Endothelial cell of umbilical vein (primary cell): ENCODE data around the gene SUCLG2. TPM values are rescaled to one million over a fixed set of nuclear protein-coding genes. Genes with fewer than 3 reads are reported as not detected.

Experiments
- BruUV-seq: library from RNA; stranded (reverse); fragments of 400-500 nt; replicated peaks from 2 replicates; lab custom pipeline; 2021; lab: Mats Ljungman, UMichigan
- CTCF ChIA-PET: fragments of 300-600, 350-600 bp; sonication (Branson Sonifier 250); formaldehyde crosslinking; loops from one replicate; lab custom pipeline; 2021; ENCODE audit warnings: antibody characterized with exemption, inconsistent platforms; lab: Charles Lee
- POLR2A ChIA-PET: fragments of 300-600, 350-600 bp; sonication (Branson Sonifier 250); formaldehyde crosslinking; loops from one replicate; lab custom pipeline; 2021; ENCODE audit warnings: antibody characterized with exemption, inconsistent platforms; lab: Charles Lee
- DNase-seq: peaks from one replicate; pipeline ENCODE4 v3.0.0-alpha.2; 2011; ENCODE audit warnings: low read depth, low spot score
- FAIRE-seq: peaks from 2 replicates; lab custom pipeline; 2011; peaks lifted over from hg19 to GRCh38; lab: Jason Lieb, UNC
- H2AFZ ChIP-seq: 2 replicates; pipeline ENCODE4 v1.6.0; 2012; ENCODE audit warnings: low read depth, low read length, control low read depth, inconsistent platforms
- H3K27ac ChIP-seq: 2 replicates; pipeline ENCODE4 v1.5.1; 2011; ENCODE audit warnings: low read depth, mild to moderate bottlenecking, control low read depth, low read length, moderate library complexity; ENCODE audit not compliant: insufficient read depth
- H3K27me3 ChIP-seq, 2 experiments: 2 replicates each; pipeline versions ENCODE4 v1.6.0 to v1.6.1; 2011; ENCODE audit warnings: low read length in 2 of 2, mixed read lengths in 1 of 2; ENCODE audit not compliant: control insufficient read depth in 2 of 2, insufficient read depth in 2 of 2
- H3K36me3 ChIP-seq, 2 experiments: 2 replicates in 1 of 2; 3 replicates in 1 of 2; pipeline ENCODE4 v1.5.1; 2011; ENCODE audit warnings: low read length in 2 of 2, mild to moderate bottlenecking in 1 of 2, moderate library complexity in 1 of 2; ENCODE audit not compliant: control insufficient read depth in 2 of 2, insufficient read depth in 2 of 2; ENCODE audit errors: extremely low read depth in 1 of 2
- H3K4me1 ChIP-seq: 3 replicates; pipeline ENCODE4 v1.5.1; 2011; ENCODE audit warnings: mild to moderate bottlenecking, low read length; ENCODE audit not compliant: control insufficient read depth, insufficient read depth; ENCODE audit errors: extremely low read depth
- H3K4me2 ChIP-seq: 2 replicates; pipeline ENCODE4 v1.6.1; 2011; ENCODE audit warnings: low read length, control low read depth, mixed read lengths; ENCODE audit not compliant: insufficient read depth
- H3K4me3 ChIP-seq, 3 experiments: fragments of 200-600 bp in 1 of 3; sonication (generic), shearing (Covaris generic) in 1 of 3; replicated peaks in 1 of 3; 2 replicates each; pipeline ENCODE4 v1.5.1; 2011 to 2016; ENCODE audit warnings: control low read depth in 3 of 3, low read length in 3 of 3, mild to moderate bottlenecking in 2 of 3, inconsistent platforms in 1 of 3, low read depth in 1 of 3, moderate library complexity in 1 of 3; ENCODE audit not compliant: insufficient read depth in 1 of 3
- H3K79me2 ChIP-seq: 2 replicates; pipeline ENCODE4 v1.6.0; 2012; ENCODE audit warnings: low read length, inconsistent platforms; ENCODE audit not compliant: control insufficient read depth, insufficient read depth
- H3K9ac ChIP-seq: replicated peaks from 2 replicates; pipeline ENCODE3; 2011; ENCODE audit warnings: low read length, control low read depth; ENCODE audit not compliant: insufficient read depth; ENCODE audit errors: extremely low read depth
- H3K9me1 ChIP-seq: replicated peaks from 3 replicates; pipeline ENCODE4 v1.6.0; 2011; ENCODE audit warnings: mild to moderate bottlenecking, low read length; ENCODE audit not compliant: control insufficient read depth, insufficient read depth; ENCODE audit errors: extremely low read depth
- H3K9me3 ChIP-seq: replicated peaks from 2 replicates; pipeline ENCODE4 v1.5.1; 2012; ENCODE audit warnings: low read length, inconsistent platforms; ENCODE audit not compliant: control insufficient read depth, insufficient read depth
- H4K20me1 ChIP-seq: replicated peaks from 2 replicates; pipeline ENCODE3; 2011; ENCODE audit warnings: mild to moderate bottlenecking, low read length; ENCODE audit not compliant: control insufficient read depth, insufficient read depth; ENCODE audit errors: extremely low read depth
- CTCF ChIP-seq, 2 donors: IDR thresholded peaks; 1 replicate in 1 of 2; 2 replicates in 1 of 2; pipeline ENCODE4 v1.5.1; 2011; ENCODE audit warnings: low read length in 2 of 2, mild to moderate bottlenecking in 2 of 2, moderate library complexity in 2 of 2, control low read depth in 1 of 2, inconsistent platforms in 1 of 2, low read depth in 1 of 2; ENCODE audit not compliant: insufficient read depth in 1 of 2; ENCODE audit errors: extremely low read depth in 1 of 2
- EZH2 ChIP-seq: IDR thresholded peaks from 2 replicates; pipeline ENCODE4 v1.6.1; 2012; ENCODE audit warnings: borderline replicate concordance, low read depth, mild to moderate bottlenecking, moderate library complexity, low read length, inconsistent platforms; ENCODE audit not compliant: severe bottlenecking
- FOS ChIP-seq: IDR thresholded peaks from 2 replicates; pipeline ENCODE4 v1.6.1; 2011; ENCODE audit warnings: mild to moderate bottlenecking, low read length, moderate library complexity, borderline replicate concordance; ENCODE audit not compliant: insufficient read depth
- GATA2 ChIP-seq: IDR thresholded peaks from 2 replicates; pipeline ENCODE4 v1.7.0; 2011; ENCODE audit warnings: low read depth, mild to moderate bottlenecking, moderate library complexity, mixed read lengths, low read length; ENCODE audit not compliant: insufficient read length, insufficient read depth
- JUN ChIP-seq: IDR thresholded peaks from 2 replicates; pipeline ENCODE4 v1.6.1; 2011; ENCODE audit warnings: borderline replicate concordance, low read depth; ENCODE audit not compliant: insufficient read length, insufficient read depth
- MAX ChIP-seq: IDR thresholded peaks from 2 replicates; pipeline ENCODE4 v1.6.1; 2011; ENCODE audit not compliant: insufficient read depth, insufficient read length
- MYC ChIP-seq: IDR thresholded peaks from one replicate; pipeline ENCODE4 v1.6.1; 2011; ENCODE audit warnings: mild to moderate bottlenecking, low read depth, low read length
- POLR2A ChIP-seq: IDR thresholded peaks from 2 replicates; pipeline ENCODE4 v1.6.1; 2012; ENCODE audit warnings: low read depth, mild to moderate bottlenecking, control low read depth, low read length
- POLR2AphosphoS5 ChIP-seq: IDR thresholded peaks from 2 replicates; pipeline ENCODE4 v1.6.1; 2012; ENCODE audit warnings: low read depth, mild to moderate bottlenecking, control low read depth, low read length, moderate library complexity; ENCODE audit not compliant: insufficient read depth
- dilution Hi-C: fragments of 300-500 bp; cut with MboI; formaldehyde crosslinking; loops from one replicate; pipeline ENCODE4 v1.15.0; 2019; ENCODE audit warnings: low sequenced_read_pairs; ENCODE audit not compliant: extremely low pct_ligation_motif_present
- intact Hi-C: fragments of 100-400 bp; cut with micrococcal nuclease; formaldehyde crosslinking; loops from one replicate; pipeline ENCODE4 v1.10.0; 2022
- polyA plus RNA-seq, 4 experiments: library from polyadenylated mRNA; depleted of rRNA in 3 of 4; stranded (reverse) in 3 of 4; unstranded in 1 of 4; fragments of >200 nt; gene quantifications; 2 replicates each; pipeline versions ENCODE4 v1.2.1 to v1.2.3, GENCODE V29; 2011 to 2012; ENCODE audit warnings: missing spikeins in 1 of 4
- total RNA-seq: library from RNA; stranded (reverse); gene quantifications from 2 replicates; pipeline ENCODE4 v1.2.3, GENCODE V29; 2021

Gene SUCLG2
- total and polyA plus RNA-seq, 2 donors (not counting 3 experiments of a cell fraction or from before 2014, with no cell fraction given) = 8.1 to 38.3 TPM

GRCh38 chr3:67650084-67650483, 4.3 kb downstream of the SUCLG2 start:
- Histone ChIP-seq H3K9me3 (no peaks in the 10 kb centered on the region), H3K9ac (no peak overlapping the region), H3K4me3 (no peak overlapping the region), H3K36me3 (no peaks in the 10 kb centered on the region), H3K27me3 (no peaks in the 10 kb centered on the region), H3K4me1 (peaks cover 20% of the 10 kb centered on the region), H2AFZ (no peak overlapping the region), H3K9me1 (no peaks in the 10 kb centered on the region), H3K79me2 (peaks cover 23% of the 10 kb centered on the region), H4K20me1 (no peaks in the 10 kb centered on the region), H3K4me2 (no peak overlapping the region), H3K27ac (no peak overlapping the region)
- intact Hi-C loops = loop anchor here (5.0 kb wide), 1 partner anchor 268 kb away; no protein-coding TSS in a partner anchor
- FAIRE-seq (no peak), DNase-seq (no peak)
- ChIA-PET POLR2A (no interaction called here), CTCF (interaction anchor here (0.7 to 1.3 kb wide), 3 partner anchors 11 to 269 kb away, joined by 3 to 5 read pairs (median 4); no protein-coding TSS in a partner anchor)
- TF ChIP-seq POLR2AphosphoS5 (no peak), JUN (no peak), GATA2 (no peak), FOS (no peak), MYC (no peak), POLR2A (no peak), MAX (no peak), EZH2 (no peak), CTCF (IDR thresholded peaks at IDR 0.05; ENCODE audit: extremely low read depth in 1 of 2, insufficient read depth in 1 of 2, low read depth in 1 of 2, low read length in 2 of 2) (no peak)
- BruUV-seq = no TSS peak
- dilution Hi-C loops = no loop called here
